Lung (tissue), 12 donors: ENCODE measurements around the gene TXNDC5. TPM values are rescaled to one million over a fixed set of nuclear protein-coding genes. Genes with fewer than 3 reads are reported as not detected.

Source experiments
- ATAC-seq: fragments of 200-7000 bp; cut with Tn5 transposase; one replicate; pipeline ENCODE4 v1.9.1; 2020; ENCODE audit warnings: moderate number of reproducible peaks; ENCODE audit not compliant: insufficient read depth, low FRiP score
- DNase-seq, 3 donors: peaks; one replicate each; pipeline ENCODE4 v3.0.0-alpha.2; 2013 to 2017
- H3K27ac ChIP-seq, 2 donors: one replicate each; pipeline ENCODE4 v1.5.1; 2013; ENCODE audit warnings: mild to moderate bottlenecking in 2 of 2, moderate library complexity in 2 of 2, control low read depth in 1 of 2, inconsistent platforms in 1 of 2, low read depth in 1 of 2, low read length in 1 of 2
- H3K27me3 ChIP-seq, 3 donors: one replicate each; pipeline ENCODE4 v1.5.1; 2013; ENCODE audit warnings: low read length in 2 of 3; ENCODE audit not compliant: control insufficient read depth in 3 of 3, insufficient read depth in 3 of 3
- H3K36me3 ChIP-seq, 4 donors: one replicate each; pipeline ENCODE4 v1.5.1; 2013; ENCODE audit warnings: low read length in 4 of 4, mild to moderate bottlenecking in 1 of 4, moderate library complexity in 1 of 4; ENCODE audit not compliant: control insufficient read depth in 4 of 4, insufficient read depth in 4 of 4
- H3K4me1 ChIP-seq, 5 donors: one replicate each; pipeline ENCODE4 v1.5.1; 2013; ENCODE audit warnings: low read length in 5 of 5, mild to moderate bottlenecking in 2 of 5, moderate library complexity in 1 of 5; ENCODE audit not compliant: control insufficient read depth in 5 of 5, insufficient read depth in 5 of 5
- H3K4me3 ChIP-seq: one replicate; pipeline ENCODE4 v1.5.1; 2013; ENCODE audit warnings: mild to moderate bottlenecking, control low read depth, moderate library complexity
- H3K9ac ChIP-seq, 2 donors: one replicate each; pipeline ENCODE4 v1.5.1; 2013; ENCODE audit warnings: low read length in 2 of 2, control low read depth in 1 of 2; ENCODE audit not compliant: insufficient read depth in 1 of 2
- H3K9me3 ChIP-seq, 4 donors: one replicate each; pipeline ENCODE4 v1.5.1; 2013; ENCODE audit warnings: low read length in 3 of 4, mild to moderate bottlenecking in 1 of 4, moderate library complexity in 1 of 4; ENCODE audit not compliant: control insufficient read depth in 4 of 4, insufficient read depth in 3 of 4
- CTCF ChIP-seq: IDR thresholded peaks from 2 replicates; pipeline ENCODE4 v1.5.1; 2012; ENCODE audit warnings: mild to moderate bottlenecking; ENCODE audit errors: control extremely low read depth, extremely low read depth
- WGBS, 2 donors: extraction: QIAGEN DNeasy Blood & Tissue Kit; methylation state at CpG; one replicate each; pipeline ENCODE4 v1.1.7; 2013; 5-methylcytosine and 5-hydroxymethylcytosine counted together
- polyA plus RNA-seq, 2 donors: library from polyadenylated mRNA; stranded (reverse); fragments of 200-250 nt; gene quantifications; one replicate each; pipeline ENCODE4 v1.2.1, GENCODE V29; 2013
- total RNA-seq, 2 donors: library from RNA; depleted of rRNA in 1 of 2; stranded (reverse); fragments of >200 nt in 1 of 2; gene quantifications; one replicate each; pipeline ENCODE4 v1.2.1, GENCODE V29; 2014 to 2021
- donor health status: control.
- donor health status: control.
- donor health status: Bipolar disorder and iron deficiency.
- donor health status: healthy.
- donor health status: DM: yes; HTN: yes; CAD: no.

The TXNDC5 gene
- total and polyA plus RNA-seq, 4 donors = 79.2 to 177 (median 123) TPM

- ATAC-seq = no peak
- no peak overlapping the region for H3K9ac ChIP-seq
- H3K27me3 ChIP-seq = peaks cover 0 to 24% (median 3%) of the 10 kb centered on the region in 3 donors
- H3K9me3 ChIP-seq = no peaks in the 10 kb centered on the region
- H3K4me3 ChIP-seq = no peak overlapping the region
- H3K36me3 ChIP-seq = no peaks in the 10 kb centered on the region
- no peak for TF ChIP-seq CTCF
- DNase-seq = no peak
- H3K27ac ChIP-seq = no peak overlapping the region
- 83% methylated on average over 11 of the region's 11 CpGs for WGBS, 2 donors
- H3K4me1 ChIP-seq = peaks cover 0 to 4% (median 0%) of the 10 kb centered on the region in 5 donors
Observed at GRCh38 chr6:7914991-7915789, 4.6 kb upstream of the TXNDC5 start.

- H3K9ac ChIP-seq = no peak overlapping the region
- no peak for DNase-seq
- H3K9me3 ChIP-seq = no peaks in the 10 kb centered on the region
- H3K36me3 ChIP-seq = no peaks in the 10 kb centered on the region
- H3K4me3 ChIP-seq = no peak overlapping the region
- WGBS, 2 donors = 79 to 83% methylated on average over 5 of the region's 5 CpGs
- no peak for TF ChIP-seq CTCF
- ATAC-seq = no peak
- no peak overlapping the region for H3K27ac ChIP-seq
- H3K27me3 ChIP-seq = peaks cover 0 to 24% (median 3%) of the 10 kb centered on the region in 3 donors
- H3K4me1 ChIP-seq = peaks cover 0 to 8% (median 0%) of the 10 kb centered on the region in 5 donors
Observed at GRCh38 chr6:7914311-7914710, 3.7 kb upstream of the TXNDC5 start.

GRCh38 chr6:7912736-7913517 lies 2.3 kb upstream of the TXNDC5 start:
- Histone ChIP-seq H3K36me3 (no peaks in the 10 kb centered on the region), H3K27me3 (peaks cover 0 to 24% (median 3%) of the 10 kb centered on the region in 3 donors), H3K4me1 (peaks cover 2 to 14% (median 4%) of the 10 kb centered on the region in 5 donors), H3K27ac (no peak overlapping the region), H3K9me3 (no peaks in the 10 kb centered on the region), H3K4me3 (no peak overlapping the region), H3K9ac (no peak overlapping the region)
- TF ChIP-seq CTCF = no peak
- WGBS, 2 donors = 83 to 84% methylated on average over 8 of the region's 8 CpGs
- ATAC-seq (no peak), DNase-seq (no peak)
